ENCODE data around the gene SPEM1. TPM values are rescaled to one million over a fixed set of nuclear protein-coding genes. Genes with fewer than 3 reads are reported as not detected.

The SPEM1 gene
- total and polyA plus RNA-seq, 4 donors, result not detected

GRCh38 chr17:7391307-7391706 lies 28.8 kb upstream of the SPEM1 start:
- no peaks in the 10 kb centered on the region for H3K9me3 ChIP-seq (ENCODE audit: control insufficient read depth in 4 of 4, low read length in 3 of 4)
- H3K9ac ChIP-seq (ENCODE audit: low read depth in 1 of 2, low read length in 2 of 2), result no peak overlapping the region
- H3K36me3 ChIP-seq (ENCODE audit: control insufficient read depth in 4 of 4, insufficient read depth in 3 of 4, low read depth in 1 of 4, low read length in 3 of 4), result peaks cover 0 to 8% (median 6%) of the 10 kb centered on the region in 4 donors
- no peaks in the 10 kb centered on the region for H3K27me3 ChIP-seq (ENCODE audit: control insufficient read depth in 4 of 4, insufficient read depth in 4 of 4, low read length in 3 of 4)
- DNase-seq (ENCODE audit: low spot score), result no peak
- TF ChIP-seq JUND (IDR thresholded peaks at IDR 0.05) (no peak), GABPA (IDR thresholded peaks at IDR 0.05 in 1 of 2, conservative IDR thresholded peaks at IDR 0.05 in 1 of 2) (no peak)
- H3K27ac ChIP-seq (ENCODE audit: low read depth in 1 of 2, low read length in 2 of 2), result no peak overlapping the region
- 65% methylated on average over 2 of the region's 2 CpGs for WGBS
- no peak overlapping the region for H3K4me3 ChIP-seq (ENCODE audit: low read depth in 1 of 3, low read length in 3 of 3)
- peaks cover 0 to 15% (median 8%) of the 10 kb centered on the region in 4 donors for H3K4me1 ChIP-seq (ENCODE audit: control insufficient read depth in 4 of 4, insufficient read depth in 4 of 4, low read length in 3 of 4)

DNA sequence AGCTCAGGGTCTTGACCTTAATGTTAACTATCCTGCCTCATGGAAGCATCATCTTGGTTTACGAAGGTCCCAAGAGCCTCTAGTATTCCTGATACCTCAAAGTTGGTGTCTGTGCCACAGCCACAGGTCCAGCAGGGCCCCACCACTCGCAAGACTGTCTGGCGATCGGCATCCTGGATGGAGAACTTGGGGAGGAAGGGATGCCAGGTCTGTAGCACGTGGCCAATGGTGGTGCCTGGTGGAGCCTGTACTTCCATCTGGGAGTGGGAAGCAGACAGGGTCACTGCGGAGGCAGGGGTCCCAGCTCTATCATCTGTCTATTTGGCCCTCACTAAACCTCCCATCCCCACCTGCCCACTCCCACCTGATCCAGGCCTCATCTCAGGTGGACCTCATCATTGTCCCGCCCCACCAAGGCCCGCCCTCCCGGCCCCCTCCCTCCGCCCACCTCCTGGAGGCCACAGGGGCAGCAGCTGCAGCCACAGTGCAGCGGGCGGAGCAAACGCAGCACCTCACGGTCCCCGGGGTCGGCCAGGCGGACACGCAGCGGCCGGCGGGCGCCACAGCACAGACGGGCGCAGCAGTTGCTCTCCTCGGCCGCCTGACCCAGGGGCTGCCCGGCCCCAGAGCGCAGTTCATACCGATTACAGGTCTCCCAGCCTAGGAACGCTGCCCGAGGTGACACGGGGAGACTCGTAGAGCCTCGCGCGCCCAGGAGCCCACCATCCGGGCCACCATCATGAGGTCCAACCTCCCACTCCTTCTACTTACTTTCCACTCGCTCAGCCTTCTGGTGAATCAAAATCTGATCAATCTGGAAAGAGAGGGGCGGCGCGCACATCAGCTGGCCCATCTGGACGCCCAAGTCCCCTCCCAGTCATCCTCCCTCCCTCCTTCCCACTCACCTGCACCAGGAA lies 27.2 kb upstream of the SPEM1 start:
- 87% methylated on average over 42 of the region's 42 CpGs for WGBS
- Histone ChIP-seq H3K27ac (ENCODE audit: low read depth in 1 of 2, low read length in 2 of 2) (no peak overlapping the region), H3K4me1 (ENCODE audit: control insufficient read depth in 4 of 4, insufficient read depth in 4 of 4, low read length in 3 of 4) (peaks cover 0 to 15% (median 8%) of the 10 kb centered on the region in 4 donors), H3K36me3 (ENCODE audit: control insufficient read depth in 4 of 4, insufficient read depth in 3 of 4, low read depth in 1 of 4, low read length in 3 of 4) (peaks cover 0 to 8% (median 4%) of the 10 kb centered on the region in 4 donors), H3K9me3 (ENCODE audit: control insufficient read depth in 4 of 4, low read length in 3 of 4) (no peaks in the 10 kb centered on the region), H3K4me3 (ENCODE audit: low read depth in 1 of 3, low read length in 3 of 3) (peak overlapping the region in 1 of 3 donors; percentile 69), H3K27me3 (ENCODE audit: control insufficient read depth in 4 of 4, insufficient read depth in 4 of 4, low read length in 3 of 4) (no peaks in the 10 kb centered on the region), H3K9ac (ENCODE audit: low read depth in 1 of 2, low read length in 2 of 2) (no peak overlapping the region)
- TF ChIP-seq JUND (IDR thresholded peaks at IDR 0.05), result no peak
- DNase-seq (ENCODE audit: low spot score), result no peak

DNA sequence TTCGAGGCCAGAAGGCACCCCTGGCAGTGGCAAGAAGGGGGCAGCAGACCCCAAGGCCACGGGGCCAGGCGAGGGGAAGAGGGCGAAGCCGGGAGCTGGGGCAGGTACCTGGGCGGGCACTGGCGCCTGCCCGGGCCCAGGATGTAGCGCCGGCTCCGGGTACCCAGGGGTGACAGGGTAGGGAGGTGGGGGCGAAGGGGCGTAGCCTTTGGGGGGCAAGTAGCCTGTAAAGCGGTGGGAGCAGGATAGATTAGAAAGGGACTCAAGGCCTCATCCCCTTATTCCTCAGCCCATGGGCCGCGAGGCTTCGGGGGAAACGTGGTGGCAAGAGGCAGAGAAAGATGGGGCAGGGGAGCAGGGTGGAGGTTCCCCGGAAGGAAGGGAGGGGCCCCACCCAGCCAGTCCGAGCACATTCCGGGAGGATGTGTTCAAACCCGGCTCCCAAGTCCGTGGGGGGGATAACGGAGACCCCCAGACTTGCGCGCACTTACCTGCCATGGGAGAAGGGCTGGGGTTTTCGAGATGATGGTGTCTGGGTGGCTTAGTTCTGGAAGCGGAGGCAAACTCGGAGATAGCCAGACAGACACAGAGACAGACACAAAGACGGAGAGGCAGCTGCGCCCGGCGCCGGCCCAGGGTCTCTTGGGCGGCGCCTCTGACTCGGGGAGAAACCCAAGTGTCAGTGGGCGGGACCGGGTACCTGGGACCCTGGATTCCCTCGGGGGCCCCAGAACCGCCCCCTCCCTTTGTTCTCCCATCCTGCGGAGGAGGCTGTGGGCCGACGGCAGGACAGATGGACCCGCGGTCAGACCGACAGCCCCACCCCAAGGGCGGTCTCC lies 26.3 kb upstream of the SPEM1 start:
- TF ChIP-seq HNF4A (conservative IDR thresholded peaks at IDR 0.05) (no peak), GABPA (IDR thresholded peaks at IDR 0.05 in 1 of 2, conservative IDR thresholded peaks at IDR 0.05 in 1 of 2) (no peak), MAX (IDR thresholded peaks at IDR 0.05) (no peak), RAD21 (IDR thresholded peaks at IDR 0.05) (no peak), SP1 (IDR thresholded peaks at IDR 0.05) (no peak), JUND (IDR thresholded peaks at IDR 0.05) (no peak), FOXA1 (IDR thresholded peaks at IDR 0.05) (no peak), EGR1 (IDR thresholded peaks at IDR 0.05; ENCODE audit: low read depth in 2 of 2) (no peak), NR2F2 (IDR thresholded peaks at IDR 0.05) (no peak), HNF4G (IDR thresholded peaks at IDR 0.05) (no peak), RXRA (IDR thresholded peaks at IDR 0.05) (no peak), FOXA2 (IDR thresholded peaks at IDR 0.05) (no peak), ATF3 (IDR thresholded peaks at IDR 0.05) (no peak), YY1 (IDR thresholded peaks at IDR 0.05) (no peak), TAF1 (conservative IDR thresholded peaks at IDR 0.05) (no peak)
- TF ChIP-seq, protein P1, sequence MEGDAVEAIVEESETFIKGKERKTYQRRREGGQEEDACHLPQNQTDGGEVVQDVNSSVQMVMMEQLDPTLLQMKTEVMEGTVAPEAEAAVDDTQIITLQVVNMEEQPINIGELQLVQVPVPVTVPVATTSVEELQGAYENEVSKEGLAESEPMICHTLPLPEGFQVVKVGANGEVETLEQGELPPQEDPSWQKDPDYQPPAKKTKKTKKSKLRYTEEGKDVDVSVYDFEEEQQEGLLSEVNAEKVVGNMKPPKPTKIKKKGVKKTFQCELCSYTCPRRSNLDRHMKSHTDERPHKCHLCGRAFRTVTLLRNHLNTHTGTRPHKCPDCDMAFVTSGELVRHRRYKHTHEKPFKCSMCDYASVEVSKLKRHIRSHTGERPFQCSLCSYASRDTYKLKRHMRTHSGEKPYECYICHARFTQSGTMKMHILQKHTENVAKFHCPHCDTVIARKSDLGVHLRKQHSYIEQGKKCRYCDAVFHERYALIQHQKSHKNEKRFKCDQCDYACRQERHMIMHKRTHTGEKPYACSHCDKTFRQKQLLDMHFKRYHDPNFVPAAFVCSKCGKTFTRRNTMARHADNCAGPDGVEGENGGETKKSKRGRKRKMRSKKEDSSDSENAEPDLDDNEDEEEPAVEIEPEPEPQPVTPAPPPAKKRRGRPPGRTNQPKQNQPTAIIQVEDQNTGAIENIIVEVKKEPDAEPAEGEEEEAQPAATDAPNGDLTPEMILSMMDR (IDR thresholded peaks at IDR 0.05; ENCODE audit: low read depth, low read length, missing input control), result no peak
- TF ChIP-seq, protein P2, sequence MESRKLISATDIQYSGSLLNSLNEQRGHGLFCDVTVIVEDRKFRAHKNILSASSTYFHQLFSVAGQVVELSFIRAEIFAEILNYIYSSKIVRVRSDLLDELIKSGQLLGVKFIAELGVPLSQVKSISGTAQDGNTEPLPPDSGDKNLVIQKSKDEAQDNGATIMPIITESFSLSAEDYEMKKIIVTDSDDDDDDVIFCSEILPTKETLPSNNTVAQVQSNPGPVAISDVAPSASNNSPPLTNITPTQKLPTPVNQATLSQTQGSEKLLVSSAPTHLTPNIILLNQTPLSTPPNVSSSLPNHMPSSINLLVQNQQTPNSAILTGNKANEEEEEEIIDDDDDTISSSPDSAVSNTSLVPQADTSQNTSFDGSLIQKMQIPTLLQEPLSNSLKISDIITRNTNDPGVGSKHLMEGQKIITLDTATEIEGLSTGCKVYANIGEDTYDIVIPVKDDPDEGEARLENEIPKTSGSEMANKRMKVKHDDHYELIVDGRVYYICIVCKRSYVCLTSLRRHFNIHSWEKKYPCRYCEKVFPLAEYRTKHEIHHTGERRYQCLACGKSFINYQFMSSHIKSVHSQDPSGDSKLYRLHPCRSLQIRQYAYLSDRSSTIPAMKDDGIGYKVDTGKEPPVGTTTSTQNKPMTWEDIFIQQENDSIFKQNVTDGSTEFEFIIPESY (IDR thresholded peaks at IDR 0.05), result no peak
- TF ChIP-seq, protein P3, sequence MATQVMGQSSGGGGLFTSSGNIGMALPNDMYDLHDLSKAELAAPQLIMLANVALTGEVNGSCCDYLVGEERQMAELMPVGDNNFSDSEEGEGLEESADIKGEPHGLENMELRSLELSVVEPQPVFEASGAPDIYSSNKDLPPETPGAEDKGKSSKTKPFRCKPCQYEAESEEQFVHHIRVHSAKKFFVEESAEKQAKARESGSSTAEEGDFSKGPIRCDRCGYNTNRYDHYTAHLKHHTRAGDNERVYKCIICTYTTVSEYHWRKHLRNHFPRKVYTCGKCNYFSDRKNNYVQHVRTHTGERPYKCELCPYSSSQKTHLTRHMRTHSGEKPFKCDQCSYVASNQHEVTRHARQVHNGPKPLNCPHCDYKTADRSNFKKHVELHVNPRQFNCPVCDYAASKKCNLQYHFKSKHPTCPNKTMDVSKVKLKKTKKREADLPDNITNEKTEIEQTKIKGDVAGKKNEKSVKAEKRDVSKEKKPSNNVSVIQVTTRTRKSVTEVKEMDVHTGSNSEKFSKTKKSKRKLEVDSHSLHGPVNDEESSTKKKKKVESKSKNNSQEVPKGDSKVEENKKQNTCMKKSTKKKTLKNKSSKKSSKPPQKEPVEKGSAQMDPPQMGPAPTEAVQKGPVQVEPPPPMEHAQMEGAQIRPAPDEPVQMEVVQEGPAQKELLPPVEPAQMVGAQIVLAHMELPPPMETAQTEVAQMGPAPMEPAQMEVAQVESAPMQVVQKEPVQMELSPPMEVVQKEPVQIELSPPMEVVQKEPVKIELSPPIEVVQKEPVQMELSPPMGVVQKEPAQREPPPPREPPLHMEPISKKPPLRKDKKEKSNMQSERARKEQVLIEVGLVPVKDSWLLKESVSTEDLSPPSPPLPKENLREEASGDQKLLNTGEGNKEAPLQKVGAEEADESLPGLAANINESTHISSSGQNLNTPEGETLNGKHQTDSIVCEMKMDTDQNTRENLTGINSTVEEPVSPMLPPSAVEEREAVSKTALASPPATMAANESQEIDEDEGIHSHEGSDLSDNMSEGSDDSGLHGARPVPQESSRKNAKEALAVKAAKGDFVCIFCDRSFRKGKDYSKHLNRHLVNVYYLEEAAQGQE (IDR thresholded peaks at IDR 0.05), result no peak
- Histone ChIP-seq H3K4me3 (ENCODE audit: low read depth in 1 of 3, low read length in 3 of 3) (peak overlapping the region; percentile 69 to 85 (median 73)), H3K27me3 (ENCODE audit: control insufficient read depth in 4 of 4, insufficient read depth in 4 of 4, low read length in 3 of 4) (no peaks in the 10 kb centered on the region), H3K9ac (ENCODE audit: low read depth in 1 of 2, low read length in 2 of 2) (peak overlapping the region in 1 of 2 donors; percentile 79), H3K27ac (ENCODE audit: low read depth in 1 of 2, low read length in 2 of 2) (peak overlapping the region; percentile 74 to 94), H3K36me3 (ENCODE audit: control insufficient read depth in 4 of 4, insufficient read depth in 3 of 4, low read depth in 1 of 4, low read length in 3 of 4) (peaks cover 0 to 8% (median 2%) of the 10 kb centered on the region in 4 donors), H3K4me1 (ENCODE audit: control insufficient read depth in 4 of 4, insufficient read depth in 4 of 4, low read length in 3 of 4) (peaks cover 0 to 15% (median 8%) of the 10 kb centered on the region in 4 donors), H3K9me3 (ENCODE audit: control insufficient read depth in 4 of 4, low read length in 3 of 4) (no peaks in the 10 kb centered on the region)
- DNase-seq (ENCODE audit: low spot score), result no peak
- 17% methylated on average over 48 of the region's 48 CpGs for WGBS
